Peyer's patch (tissue), 4 donors: ENCODE measurements around the gene CDH23.

Experiments
- CTCF ChIP-seq, 6 experiments: fragments of 450-650 bp in 4 of 6; fragments of 200-600 bp in 2 of 6; sonication (generic) in 1 of 6; IDR thresholded peaks; one replicate each; pipeline ENCODE4 v1.5.1; 2017 to 2019; ENCODE audit warnings: antibody characterized with exemption in 6 of 6, mild to moderate bottlenecking in 3 of 6, moderate library complexity in 1 of 6
- POLR2A ChIP-seq, 2 donors: fragments of 450-650 bp; IDR thresholded peaks; one replicate each; pipeline ENCODE4 v1.5.1; 2017; ENCODE audit warnings: antibody characterized with exemption in 2 of 2, mild to moderate bottlenecking in 2 of 2, moderate library complexity in 2 of 2

GRCh38 chr10:71471006-71471405, 74.3 kb downstream of the CDH23 start:
- TF ChIP-seq CTCF (IDR thresholded peaks at IDR 0.05) = no peak
- no peak for TF ChIP-seq POLR2A (IDR thresholded peaks at IDR 0.05)
